CD4-positive, alpha-beta T cell treated with Interleukin-6 at 100 ng/mL for 8 hours (primary cell): Measurements from ENCODE around the gene GDI2.
"Not testable (repeated sequence)": the region's sequence is repeated elsewhere in the genome, so short reads cannot be mapped to it uniquely, and the experiment has no call there.

Experiments used
- DNase-seq: peaks from one replicate; pipeline ENCODE4 v3.0.0-alpha.2; 2020; ENCODE audit warnings: mixed read lengths, low spot score

GDI2 gene

DNA sequence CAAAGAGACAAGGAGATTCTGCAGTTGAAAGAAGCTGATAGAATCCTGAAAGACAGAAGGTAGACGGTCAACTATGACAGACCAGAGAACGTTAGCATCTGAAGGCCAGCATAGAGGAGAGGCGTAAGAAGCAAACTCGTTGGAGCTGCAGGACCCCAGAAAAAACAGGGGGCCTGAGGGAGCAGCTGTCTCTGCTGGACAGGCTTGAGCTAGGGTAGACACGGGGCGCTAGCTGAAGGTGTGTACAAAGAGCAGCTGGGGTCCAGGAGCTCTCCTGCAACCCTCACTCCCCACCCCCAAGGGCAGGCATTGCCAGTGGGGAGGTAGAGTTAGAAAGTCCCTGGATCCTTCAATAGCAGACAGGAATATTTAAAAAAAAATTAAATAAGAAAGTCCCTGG lies 14.6 kb upstream of the GDI2 start:
- no peak for DNase-seq

GRCh38 chr10:5826511-5826910 lies 13.3 kb upstream of the GDI2 start:
- not testable (repeated sequence) for DNase-seq

GRCh38 chr10:5818894-5819293 lies 5.7 kb upstream of the GDI2 start:
- DNase-seq = no peak

GRCh38 chr10:5818048-5818331 lies 4.8 kb upstream of the GDI2 start:
- no peak for DNase-seq

DNA sequence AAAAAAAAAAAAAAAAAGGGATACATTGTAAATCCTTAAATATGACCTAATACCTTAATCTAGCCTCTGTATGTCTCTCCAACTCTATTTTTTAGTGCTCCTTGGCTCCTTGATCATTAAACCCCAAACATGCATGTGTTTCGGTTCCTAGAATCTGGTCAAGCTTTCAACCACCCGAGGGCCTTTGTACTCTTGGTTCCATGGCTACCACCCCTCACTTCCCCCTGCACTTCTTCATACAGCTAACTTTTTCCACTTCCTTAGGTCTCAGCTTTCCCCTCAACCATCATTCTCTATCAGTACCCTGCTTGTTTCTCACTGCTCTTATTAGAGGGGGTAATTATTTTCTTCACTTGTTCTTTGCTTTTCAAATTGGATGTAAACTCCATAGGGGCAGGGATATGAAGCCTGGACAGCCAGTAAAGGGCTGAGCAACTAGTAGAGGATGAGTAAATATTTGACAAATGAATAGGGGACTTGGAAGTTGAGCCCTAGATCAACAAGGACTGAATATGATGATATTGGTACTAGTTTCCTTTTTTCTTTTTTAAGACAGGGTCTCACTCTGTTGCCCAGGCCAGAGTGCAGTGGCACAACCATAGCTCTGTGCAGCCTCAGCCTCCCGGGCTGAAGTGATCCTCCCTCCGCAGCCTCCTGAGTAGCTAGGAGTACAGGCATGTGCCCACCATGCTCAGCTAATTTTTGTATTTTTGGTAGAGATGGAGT lies 4.3 kb upstream of the GDI2 start:
- DNase-seq = no peak

DNA sequence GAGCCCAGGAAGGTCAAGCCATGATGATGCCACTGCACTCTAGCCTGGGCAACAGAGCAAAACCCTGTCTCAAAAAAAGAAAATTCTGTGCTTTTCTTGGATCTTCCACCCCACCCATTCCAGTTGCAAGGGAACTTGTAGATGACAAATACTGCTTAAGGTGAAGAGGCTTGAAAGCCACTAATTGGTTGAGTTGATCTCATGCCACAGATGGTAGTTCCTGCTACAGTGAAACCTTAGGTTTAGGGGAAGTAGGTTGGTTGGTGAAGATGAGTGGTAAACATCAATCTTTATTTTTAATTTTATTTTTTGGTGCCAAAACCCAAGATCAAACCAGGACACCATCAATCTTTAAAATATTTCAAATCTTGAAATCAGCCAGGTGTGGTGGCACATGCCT lies 2.9 kb upstream of the GDI2 start:
- DNase-seq = no peak

DNA sequence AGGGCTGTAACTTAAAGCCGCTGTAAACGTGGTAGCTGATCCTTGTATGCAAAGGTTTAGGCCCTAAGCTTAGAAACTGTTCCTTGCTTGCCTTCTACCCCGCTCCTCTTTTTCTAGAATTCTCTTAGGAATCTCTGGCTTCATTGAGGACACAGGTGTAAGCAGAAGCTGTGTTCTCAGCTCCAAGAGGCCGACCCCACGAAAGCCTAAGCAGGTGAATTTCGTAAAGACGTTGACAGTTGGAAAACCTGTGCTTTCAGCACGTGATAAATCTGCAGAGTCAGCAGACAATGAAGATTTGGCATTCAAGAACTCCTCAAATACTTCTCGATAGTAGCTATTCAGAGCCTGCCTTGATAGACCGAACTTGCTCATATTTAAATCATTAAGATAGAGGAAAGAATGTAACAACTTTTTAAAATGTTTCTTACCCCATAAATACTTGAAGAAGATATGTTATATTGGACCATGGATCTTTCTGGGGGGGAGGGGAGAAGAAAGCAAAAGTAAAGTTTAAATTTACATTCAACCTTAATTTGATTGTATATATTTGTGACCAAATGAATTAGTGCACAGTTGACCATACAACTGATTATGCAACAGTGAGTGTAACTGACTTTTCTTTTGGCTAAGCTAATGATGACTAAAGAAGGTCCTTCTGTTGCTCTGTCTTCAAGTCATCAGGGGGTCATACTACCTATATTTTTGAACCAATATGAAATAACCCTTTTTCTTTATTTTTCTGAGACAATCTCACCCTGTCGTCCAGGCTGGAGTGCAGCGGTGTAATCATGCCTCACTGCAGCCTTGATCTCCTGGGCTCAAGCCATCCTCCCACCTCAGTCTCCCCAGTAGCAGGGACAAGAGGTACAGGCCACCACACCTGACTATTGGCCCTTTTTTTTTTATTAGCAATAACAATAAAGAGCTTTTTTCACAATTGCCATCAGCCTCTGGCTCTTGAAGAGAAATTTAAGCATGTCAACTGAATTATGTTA lies 1.2 kb upstream of the GDI2 start:
- no peak for DNase-seq

DNA sequence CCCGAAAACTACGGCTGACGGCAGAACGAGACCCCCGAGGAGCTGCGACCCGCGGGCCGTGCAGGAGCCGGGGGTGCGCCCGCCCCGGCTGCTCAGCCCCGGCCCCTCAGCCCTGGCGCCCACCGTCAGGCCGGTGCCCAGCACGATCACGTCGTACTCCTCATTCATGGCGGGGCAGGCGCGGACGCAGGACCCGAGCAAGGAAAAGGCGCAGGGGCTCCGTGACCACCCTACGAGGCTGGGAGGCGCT lies 218 bp downstream of the GDI2 start:
- DNase-seq = no peak

DNA sequence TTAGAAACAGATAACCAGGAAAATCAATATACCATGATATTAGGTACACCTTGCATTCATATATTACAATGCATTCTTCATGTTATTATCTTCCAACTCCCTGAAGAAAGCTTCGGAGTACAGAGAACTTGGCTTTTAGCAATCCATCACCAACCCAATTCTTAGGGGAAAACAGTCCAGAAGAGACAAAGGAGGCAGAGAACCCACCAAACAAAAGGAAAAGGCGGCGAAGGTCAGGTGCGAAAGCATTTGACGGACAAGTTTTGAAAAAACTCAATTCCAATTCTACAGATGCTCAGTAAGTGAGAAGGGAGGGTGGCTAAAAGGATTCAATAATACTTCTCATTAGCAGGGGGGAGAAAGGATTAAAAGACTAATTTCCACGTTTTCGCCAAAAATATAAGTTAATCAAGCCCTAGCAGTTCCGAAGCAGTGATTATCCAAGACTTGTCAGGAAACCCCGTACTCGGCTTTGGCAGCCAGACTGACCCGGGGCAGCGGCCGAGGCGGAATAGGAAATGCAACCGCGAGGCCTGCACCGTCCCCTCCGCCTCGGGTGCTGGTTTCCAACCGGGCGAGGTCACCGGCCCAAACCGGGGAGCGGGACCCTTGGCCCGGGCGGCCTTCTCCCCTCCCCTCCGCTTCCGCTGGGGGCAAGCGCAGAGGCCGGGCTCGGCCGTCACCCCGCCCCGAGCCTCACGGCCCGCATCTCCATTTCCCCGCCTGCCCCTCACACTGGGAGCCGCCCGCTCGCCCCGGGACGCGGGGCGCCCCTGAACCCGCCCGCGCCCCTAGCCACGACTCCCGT lies 747 bp downstream of the GDI2 start:
- DNase-seq = no peak

- DNase-seq = no peak
These were observed 1.8 kb downstream of the GDI2 start for GRCh38 chr10:5811387-5811821.

- no peak for DNase-seq
These were observed 3.0 kb downstream of the GDI2 start for GRCh38 chr10:5810225-5810624.

DNA sequence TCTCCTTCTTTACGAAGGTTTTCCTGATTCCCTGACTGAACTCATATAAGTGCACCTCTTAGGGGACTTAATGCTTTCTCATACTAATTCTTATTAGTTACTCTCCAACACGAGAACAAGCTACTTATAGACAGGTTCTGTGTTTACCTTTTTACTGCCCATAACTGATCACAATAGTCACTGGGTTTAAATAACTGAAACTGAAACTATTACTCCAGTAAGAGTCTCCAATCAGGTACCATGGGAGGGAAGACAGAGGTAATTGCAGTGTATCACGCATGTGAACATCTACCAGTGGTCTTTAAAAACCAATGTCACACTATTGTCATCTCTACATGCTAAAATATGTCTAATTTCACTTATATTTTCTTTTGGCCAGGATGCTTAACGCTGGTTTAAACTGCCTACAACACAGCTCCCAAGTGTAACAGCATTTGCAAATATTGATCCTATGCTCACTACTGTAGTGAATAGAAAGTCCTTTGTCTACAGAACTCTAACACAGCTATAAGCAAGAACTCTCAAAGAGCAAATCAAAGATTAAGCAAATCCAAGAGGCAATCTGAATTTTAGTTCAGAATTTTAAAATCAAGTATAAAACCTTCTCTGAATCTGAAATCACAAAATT lies 3.6 kb downstream of the GDI2 start:
- DNase-seq = no peak

DNA sequence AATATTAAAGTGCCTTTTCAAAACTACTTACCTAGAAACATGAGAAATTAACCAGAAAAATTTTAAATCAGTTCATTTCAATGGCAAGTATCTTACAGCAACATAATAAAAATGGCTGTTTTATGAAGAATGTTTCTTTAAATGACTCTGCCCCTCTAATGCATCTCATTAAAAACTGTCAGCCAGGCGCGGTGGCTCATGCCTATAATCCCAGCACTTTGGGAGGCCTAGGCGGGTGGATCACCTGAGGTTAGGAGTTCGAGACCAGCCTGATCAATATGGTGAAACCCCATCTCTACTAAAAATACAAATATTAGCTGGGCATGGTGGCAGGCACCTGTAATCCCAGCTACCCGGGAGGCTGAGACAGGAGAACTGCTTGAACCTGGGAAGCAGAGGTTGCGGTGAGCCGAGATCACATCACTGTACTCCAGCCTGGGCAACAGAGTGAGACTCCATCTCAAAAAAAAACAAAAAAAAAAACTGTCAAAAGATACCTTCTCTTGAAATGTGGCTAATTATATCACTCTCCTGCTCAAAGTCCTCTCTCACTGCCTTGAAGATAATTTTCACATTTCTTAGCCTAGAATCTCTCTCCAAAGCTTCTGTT lies 4.3 kb downstream of the GDI2 start:
- not testable (repeated sequence) for DNase-seq

DNA sequence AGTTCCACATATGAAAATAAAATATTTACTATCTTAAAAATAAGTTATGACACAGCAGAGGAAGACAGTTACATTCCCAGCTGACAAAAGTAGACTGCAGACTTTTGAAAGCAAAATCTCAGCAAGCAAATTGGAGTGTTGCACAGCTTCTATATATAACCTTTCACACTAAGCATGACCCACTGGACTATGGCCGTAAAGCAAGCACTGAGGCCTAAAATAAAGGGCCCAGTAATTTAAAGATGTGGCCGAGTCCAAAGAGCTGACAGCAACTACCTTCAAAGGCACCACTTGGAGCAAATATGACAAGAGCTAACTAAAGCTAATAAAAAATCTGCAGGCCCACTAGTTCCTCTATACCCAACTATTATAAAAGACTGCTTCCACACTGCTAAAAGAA lies 6.5 kb downstream of the GDI2 start:
- DNase-seq = no peak

GRCh38 chr10:5805711-5806110 lies 7.5 kb downstream of the GDI2 start:
- DNase-seq = no peak

- no peak for DNase-seq
These were observed 8.0 kb downstream of the GDI2 start for GRCh38 chr10:5805260-5805659.

DNA sequence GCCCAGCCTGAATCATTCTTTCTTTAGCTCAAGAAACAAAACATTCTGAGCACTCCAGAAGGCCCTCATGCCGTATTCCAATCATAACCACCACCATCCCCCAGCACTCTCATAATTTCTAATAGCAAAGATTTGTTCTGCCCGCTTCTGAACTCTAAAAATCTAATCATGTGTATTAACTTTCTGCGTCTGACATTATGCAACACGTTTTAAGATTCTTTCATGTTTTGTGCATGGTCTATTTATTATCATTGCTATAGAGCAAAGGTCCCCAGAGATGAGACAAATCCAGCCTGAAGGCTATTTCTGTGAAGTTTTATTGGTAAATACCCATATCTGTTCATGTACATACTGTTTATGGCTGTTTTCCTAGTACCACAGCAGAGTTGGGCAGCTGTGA lies 8.8 kb downstream of the GDI2 start:
- no peak for DNase-seq

DNA sequence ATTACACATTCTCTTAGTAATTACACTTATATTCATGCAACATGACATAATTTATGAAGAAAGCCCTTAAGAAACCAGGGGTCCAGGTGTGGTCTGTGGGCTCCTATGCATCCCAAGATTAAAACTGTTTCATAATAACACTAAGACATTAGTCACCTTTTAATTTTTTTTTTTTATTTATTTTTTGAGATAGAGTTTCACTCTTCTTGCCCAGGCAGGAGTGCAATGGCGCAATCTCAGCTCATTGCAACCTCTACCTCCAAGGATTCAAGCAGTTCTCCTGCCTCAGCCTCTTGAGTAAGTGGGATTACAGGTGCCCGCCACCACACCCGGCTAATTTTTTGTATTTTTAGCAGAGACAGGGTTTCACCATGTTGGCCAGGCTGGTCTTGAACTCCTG lies 12.5 kb downstream of the GDI2 start:
- DNase-seq = no peak

DNA sequence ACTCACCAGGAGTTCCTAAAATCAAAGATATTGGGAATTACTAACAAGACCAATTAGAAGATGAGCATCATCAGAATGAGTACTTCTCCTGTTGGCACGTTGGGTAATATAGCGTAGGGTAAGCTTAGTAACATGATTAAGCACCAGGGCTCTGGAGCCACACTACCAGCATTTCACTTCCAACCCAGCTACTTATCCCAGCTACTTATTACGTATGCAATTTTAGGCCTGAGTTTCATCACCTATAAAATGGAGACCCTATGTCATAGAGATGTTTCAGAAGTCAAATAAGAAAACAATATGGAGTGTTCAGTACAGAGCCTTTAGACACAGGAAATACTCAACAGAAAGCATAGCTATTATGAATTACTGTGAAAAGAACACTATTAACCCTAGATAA lies 19.0 kb downstream of the GDI2 start:
- DNase-seq = no peak

- DNase-seq = no peak
These were observed 23.6 kb downstream of the GDI2 start for GRCh38 chr10:5789626-5790025.

DNA sequence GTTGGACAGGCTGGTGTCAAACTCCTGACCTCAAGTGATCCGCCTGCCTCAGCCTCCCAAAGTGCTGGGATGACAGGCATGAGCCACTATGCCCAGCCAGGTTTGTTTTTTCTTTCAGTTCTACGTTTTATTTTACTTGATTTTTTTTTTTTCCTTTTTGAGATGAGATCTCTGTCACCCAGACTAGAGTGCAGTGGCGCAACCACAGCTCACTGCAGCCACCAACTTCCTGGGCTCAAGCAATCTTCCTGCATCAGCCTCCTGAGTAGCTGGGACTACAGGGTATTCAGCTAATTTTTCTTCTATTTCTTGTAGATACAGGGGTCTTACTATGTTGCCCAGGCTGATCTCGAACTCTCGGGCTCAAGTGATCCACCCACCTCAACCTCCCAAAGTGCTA lies 24.3 kb downstream of the GDI2 start:
- no peak for DNase-seq

GRCh38 chr10:5783300-5783699 lies 29.9 kb downstream of the GDI2 start:
- no peak for DNase-seq
